ENCODE measurements around the gene TEX13B. TPM values are rescaled to one million over a fixed set of nuclear protein-coding genes. Genes with fewer than 3 reads are reported as not detected.

Gene TEX13B
- total RNA-seq, 1 experiment from 2014 or later: 0.42 TPM

- Mint-ChIP-seq H3K36me3 (ENCODE audit: insufficient read depth in 1 of 3, low read depth in 3 of 3) (no peaks in the 10 kb centered on the region), H3K27ac (no peak overlapping the region), H3K4me1 (0 out of 4 replicates have a peak, but pooled peaks cover 0 to 5% of the 10 kb centered on the region in 2 experiments), H3K27me3 (ENCODE audit: low read depth) (no peaks in the 10 kb centered on the region), H3K9me3 (peaks cover 0 to 20% of the 10 kb centered on the region in 2 experiments; a peak in 2 of 5 replicates), H3K4me3 (no peak overlapping the region)
- Histone ChIP-seq H2BK20ac (ENCODE audit: low read depth, low read length, poor library complexity, severe bottlenecking) (no peak overlapping the region), H3K79me1 (ENCODE audit: insufficient read depth, low read depth, low read length, poor library complexity, severe bottlenecking) (no peaks in the 10 kb centered on the region), H3K4me2 (ENCODE audit: insufficient read depth, insufficient read length, low read length) (no peak overlapping the region), H2BK120ac (ENCODE audit: low read depth, low read length, poor library complexity, severe bottlenecking) (no peak overlapping the region), H3K56ac (ENCODE audit: insufficient read length, low read depth, low read length) (no peak overlapping the region), H2BK15ac (ENCODE audit: low read depth, low read length) (no peak overlapping the region), H2AFZ (ENCODE audit: low read length) (no peak overlapping the region), H2AK5ac (ENCODE audit: insufficient read length, low read length) (no peak overlapping the region), H3K79me2 (ENCODE audit: insufficient read depth, low read length) (no peaks in the 10 kb centered on the region), H2BK12ac (ENCODE audit: insufficient read length, low read depth, low read length) (no peak overlapping the region), H4K5ac (ENCODE audit: insufficient read length, low read depth, low read length) (no peak overlapping the region), H3K9ac (ENCODE audit: extremely low read depth, insufficient read length, low read length) (no peak overlapping the region), H2BK5ac (ENCODE audit: insufficient read length, low read length) (no peak overlapping the region), H4K8ac (replicated peaks; ENCODE audit: insufficient read length, low read depth, low read length) (no peak overlapping the region), H3K9me3 (ENCODE audit: control insufficient read depth, low read depth, low read length) (no peaks in the 10 kb centered on the region), H3K4ac (ENCODE audit: low read depth, low read length) (no peak overlapping the region), H3K23me2 (ENCODE audit: insufficient read length, low read depth, low read length, poor library complexity, severe bottlenecking) (no peaks in the 10 kb centered on the region), H3K27ac (ENCODE audit: insufficient read length, low read depth, low read length) (no peak overlapping the region), H3K14ac (ENCODE audit: insufficient read depth, low read length) (no peak overlapping the region), H3K23ac (ENCODE audit: insufficient read length, low read depth, low read length) (no peak overlapping the region), H3T11ph (ENCODE audit: low read length) (no peak overlapping the region), H4K91ac (ENCODE audit: insufficient read length, low read depth, low read length) (no peak overlapping the region), H4K20me1 (ENCODE audit: control insufficient read depth, insufficient read depth, insufficient read length) (no peaks in the 10 kb centered on the region), H3K4me1 (ENCODE audit: insufficient read depth, low read length) (no peaks in the 10 kb centered on the region), H3K18ac (ENCODE audit: insufficient read length, low read depth, low read length) (no peak overlapping the region), H3K27me3 (ENCODE audit: insufficient read depth, low read length) (no peaks in the 10 kb centered on the region)
- no CpG with 5 or more reads among the region's 2 CpGs for WGBS (ENCODE audit: extremely low coverage, insufficient read length, low lambda C conversion rate)
- no peak for TF ChIP-seq CTCF (conservative IDR thresholded peaks at IDR 0.05)
- DNase-seq: no peak
These were observed 43.9 kb upstream of the TEX13B start for GRCh38 chrX:108025954-108026600.
